ENCODE results near the gene RER1. TPM values are rescaled to one million over a fixed set of nuclear protein-coding genes. Genes with fewer than 3 reads are reported as not detected.
A peak's percentile ranks its signal among the peaks of the same experiment; 100 is the strongest.

Gene RER1
- total RNA-seq, 2 donors from 2014 or later = 102 to 135 TPM

DNA sequence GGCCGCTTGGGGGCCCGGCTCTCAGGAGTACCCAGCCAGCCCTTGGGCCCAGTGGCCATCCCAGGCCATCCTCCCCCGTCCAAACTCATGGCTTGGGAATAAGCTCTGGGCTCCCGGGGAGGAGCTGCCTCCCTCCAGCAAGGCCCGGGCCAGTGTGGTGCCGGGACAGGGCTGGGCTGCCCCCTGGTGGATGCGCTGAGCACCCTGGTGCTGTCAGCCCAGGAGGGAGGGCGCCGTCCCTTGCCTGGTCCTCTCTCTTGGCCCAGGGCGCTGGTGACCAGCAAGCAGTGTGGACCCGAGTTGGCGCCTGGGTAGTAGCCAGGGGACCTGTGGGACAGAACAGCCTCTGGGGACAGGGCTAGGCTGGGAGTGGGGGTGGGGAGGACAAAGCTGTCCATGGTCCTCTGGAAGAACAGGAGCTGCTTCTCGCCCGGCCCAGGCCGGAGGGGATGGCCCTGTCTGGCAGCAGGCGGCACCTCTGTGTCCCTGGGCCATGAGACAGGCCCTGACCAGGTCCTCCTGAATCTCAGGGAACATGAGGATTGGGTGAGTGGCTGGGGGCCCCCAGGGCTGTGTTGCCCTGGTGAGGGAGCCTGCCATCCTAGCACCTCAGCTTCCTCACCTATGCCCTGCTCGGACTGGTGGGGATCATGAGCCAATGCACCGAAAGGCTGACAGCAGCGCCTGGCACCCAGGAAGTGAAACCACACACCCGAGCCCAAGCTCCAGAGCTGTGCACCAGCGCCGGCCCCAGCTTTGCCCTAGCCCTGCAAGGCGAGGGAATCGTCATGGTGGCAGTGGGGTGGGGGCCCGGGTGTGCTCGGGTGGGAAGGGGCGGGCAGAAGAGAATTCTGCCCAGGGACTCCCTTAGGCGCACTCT lies 9.7 kb upstream of the RER1 start:
- Mint-ChIP-seq H3K9me3 (no peaks in the 10 kb centered on the region), H3K27ac (no peak overlapping the region), H3K36me3 (no peaks in the 10 kb centered on the region)
- peak; percentile 77 to 85 for DNase-seq (ENCODE audit: low spot score in 2 of 2)
- peak; percentile 98 to 99 for ATAC-seq

GRCh38 chr1:2382621-2383361 lies 8.8 kb upstream of the RER1 start:
- DNase-seq (ENCODE audit: low spot score in 2 of 2) (peak; percentile 50 to 54), ATAC-seq (peak; percentile 19 to 36)
- Mint-ChIP-seq H3K36me3 (no peaks in the 10 kb centered on the region), H3K9me3 (no peaks in the 10 kb centered on the region), H3K27ac (no peak overlapping the region)

GRCh38 chr1:2383576-2383975 lies 8.1 kb upstream of the RER1 start:
- Mint-ChIP-seq H3K27ac (peak overlapping the region in 1 of 2 donors; percentile 19), H3K36me3 (no peaks in the 10 kb centered on the region), H3K9me3 (no peaks in the 10 kb centered on the region)
- ATAC-seq (no peak), DNase-seq (ENCODE audit: low spot score in 2 of 2) (peak in 1 of 2 donors; percentile 41)

DNA sequence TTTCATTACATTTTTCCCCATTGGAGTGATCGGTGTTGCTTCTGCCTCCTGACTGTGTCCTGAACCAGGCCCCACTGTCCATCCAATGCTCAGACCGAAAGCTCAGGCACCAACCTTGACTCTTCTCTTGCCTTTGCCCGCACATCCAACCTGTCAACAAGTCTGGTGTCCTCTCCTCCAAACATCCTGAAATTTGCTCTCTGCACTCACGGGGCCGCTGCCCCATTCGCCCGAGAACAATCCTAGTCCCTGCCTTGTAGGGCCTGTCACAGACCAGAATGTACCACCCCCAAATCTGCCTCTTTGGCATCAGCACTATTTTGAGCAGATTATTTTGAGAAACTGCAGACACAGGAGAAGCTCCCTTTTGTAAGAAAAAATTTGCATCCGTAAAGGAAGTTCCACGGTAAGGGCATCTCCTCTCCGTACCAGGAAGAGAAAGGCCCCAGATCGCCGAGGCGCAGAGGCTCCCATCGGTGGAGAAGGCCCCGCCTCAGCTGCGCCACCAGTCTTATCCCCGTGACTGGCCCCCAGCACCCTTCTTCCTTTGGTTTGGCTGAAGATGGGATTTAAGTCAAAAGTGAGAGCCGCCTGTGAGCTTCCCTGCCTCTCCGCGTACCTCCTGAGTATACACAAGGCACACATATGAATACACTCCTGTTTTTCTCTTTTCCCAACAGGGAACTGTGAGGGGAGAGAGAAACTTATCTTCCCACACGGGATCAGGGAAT lies 7.3 kb upstream of the RER1 start:
- H3K27ac Mint-ChIP-seq = peak overlapping the region; percentile 19 to 26
- H3K9me3 Mint-ChIP-seq = no peaks in the 10 kb centered on the region
- no peaks in the 10 kb centered on the region for H3K36me3 Mint-ChIP-seq
- no peak for ATAC-seq
- DNase-seq (ENCODE audit: low spot score in 2 of 2) = peak in 1 of 2 donors; percentile 39

- Mint-ChIP-seq H3K36me3 (no peaks in the 10 kb centered on the region), H3K27ac (no peak overlapping the region), H3K9me3 (no peaks in the 10 kb centered on the region)
- no peak for ATAC-seq
- DNase-seq (ENCODE audit: low spot score in 2 of 2) = peak in 1 of 2 donors; percentile 51
Observed at GRCh38 chr1:2384941-2385481, 6.6 kb upstream of the RER1 start.

DNA sequence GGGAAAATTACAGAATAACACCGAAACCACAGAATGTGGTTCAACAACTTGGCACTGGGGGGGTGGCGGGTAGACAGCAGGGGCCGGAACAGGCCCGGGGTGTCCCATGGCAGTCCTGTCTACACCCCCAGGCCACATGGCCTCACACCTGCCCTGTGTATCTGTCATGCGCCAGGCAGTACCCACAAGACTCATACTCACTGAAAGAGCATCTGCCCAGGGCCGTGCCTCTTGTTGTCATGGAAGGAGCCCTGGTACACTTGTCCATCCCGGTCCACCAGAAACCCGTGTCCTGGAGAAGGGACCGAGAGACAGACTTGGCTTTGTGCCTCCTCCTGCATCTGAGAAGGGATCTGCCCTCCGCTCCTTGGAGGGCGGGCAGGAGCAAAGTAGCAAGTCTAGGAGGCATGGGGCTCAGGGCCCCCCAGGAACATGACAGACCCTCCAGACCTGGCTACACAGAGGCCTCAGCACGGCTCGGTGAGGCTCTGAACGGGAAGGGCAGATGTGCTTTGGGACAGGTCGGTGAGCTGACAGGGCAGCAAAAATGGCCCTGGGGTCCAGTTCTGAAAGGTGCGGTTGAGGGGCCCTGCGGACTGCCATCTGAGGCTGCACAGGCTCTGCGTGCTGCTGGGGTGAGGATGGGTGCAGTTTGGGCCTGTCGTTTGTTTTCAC lies 5.9 kb upstream of the RER1 start:
- H3K9me3 Mint-ChIP-seq = no peaks in the 10 kb centered on the region
- DNase-seq (ENCODE audit: low spot score in 2 of 2) = peak in 1 of 2 donors; percentile 52
- no peaks in the 10 kb centered on the region for H3K36me3 Mint-ChIP-seq
- no peak overlapping the region for H3K27ac Mint-ChIP-seq
- no peak for ATAC-seq

GRCh38 chr1:2386636-2387611 lies 4.7 kb upstream of the RER1 start:
- no peak overlapping the region for H3K27ac Mint-ChIP-seq
- ATAC-seq (no peak), DNase-seq (ENCODE audit: low spot score in 2 of 2) (peak in 1 of 2 donors; percentile 44)
- H3K36me3 Mint-ChIP-seq = no peaks in the 10 kb centered on the region
- H3K9me3 Mint-ChIP-seq = no peaks in the 10 kb centered on the region

DNA sequence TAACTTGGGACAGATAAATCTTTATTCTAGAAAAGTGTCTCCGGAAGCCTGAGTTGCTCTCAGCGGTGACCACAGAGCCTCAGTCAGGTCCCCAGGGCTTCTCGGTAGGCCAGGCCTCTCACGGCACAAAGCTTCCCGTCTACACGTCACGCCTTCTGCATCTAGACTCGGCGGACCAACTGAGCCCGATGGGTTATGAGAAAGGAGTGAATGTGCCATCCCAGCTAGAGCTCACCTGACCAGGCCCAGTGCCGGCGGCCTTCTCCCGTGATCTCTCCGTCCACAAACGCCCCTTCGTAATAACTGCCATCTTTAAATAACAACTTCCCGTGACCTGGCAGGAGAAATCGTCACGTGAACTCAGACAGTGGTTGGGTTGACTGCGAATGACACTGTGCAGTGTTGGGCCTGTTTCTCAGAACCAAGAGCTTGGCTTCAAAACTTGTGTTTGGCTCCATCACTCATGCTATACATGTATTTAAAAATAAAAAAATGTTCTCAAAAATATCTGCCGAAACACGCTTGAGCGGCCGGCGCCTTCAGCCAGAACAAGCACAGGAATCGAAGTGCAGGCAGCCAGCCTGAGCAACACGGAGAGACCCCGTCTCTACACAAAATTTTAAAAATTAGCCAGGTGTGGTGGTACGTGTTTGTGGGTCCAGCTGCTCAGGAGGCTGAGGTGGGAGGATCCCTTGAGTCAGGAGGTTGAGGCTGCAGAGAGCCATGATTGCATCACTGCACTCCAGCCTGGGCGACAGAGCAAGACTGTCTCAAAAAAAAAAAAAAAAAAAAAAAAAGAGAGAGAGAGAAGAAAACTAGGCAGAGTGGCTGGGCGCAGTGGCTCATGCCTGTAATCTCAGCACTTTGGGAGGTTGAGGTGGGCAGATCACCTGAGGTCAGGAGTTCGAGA lies 3.4 kb upstream of the RER1 start:
- DNase-seq (ENCODE audit: low spot score in 2 of 2) = peak in 1 of 2 donors; percentile 46
- peaks cover 8 to 11% of the 10 kb centered on the region in 2 donors for H3K36me3 Mint-ChIP-seq
- no peaks in the 10 kb centered on the region for H3K9me3 Mint-ChIP-seq
- ATAC-seq = no peak
- no peak overlapping the region for H3K27ac Mint-ChIP-seq

- DNase-seq (ENCODE audit: low spot score in 2 of 2) = no peak
- Mint-ChIP-seq H3K36me3 (peaks cover 12% of the 10 kb centered on the region in 2 donors), H3K27ac (no peak overlapping the region), H3K9me3 (no peaks in the 10 kb centered on the region)
- no peak for ATAC-seq
Observed at GRCh38 chr1:2389644-2390043, 2.0 kb upstream of the RER1 start.

GRCh38 chr1:2391931-2392509 lies 379 bp downstream of the RER1 start:
- DNase-seq (ENCODE audit: low spot score in 2 of 2) (no peak), ATAC-seq (peak in 1 of 2 donors; percentile 12)
- H3K27ac Mint-ChIP-seq = peak overlapping the region; percentile 83 to 97
- peaks cover 12 to 15% of the 10 kb centered on the region in 2 donors for H3K36me3 Mint-ChIP-seq
- no peaks in the 10 kb centered on the region for H3K9me3 Mint-ChIP-seq

DNA sequence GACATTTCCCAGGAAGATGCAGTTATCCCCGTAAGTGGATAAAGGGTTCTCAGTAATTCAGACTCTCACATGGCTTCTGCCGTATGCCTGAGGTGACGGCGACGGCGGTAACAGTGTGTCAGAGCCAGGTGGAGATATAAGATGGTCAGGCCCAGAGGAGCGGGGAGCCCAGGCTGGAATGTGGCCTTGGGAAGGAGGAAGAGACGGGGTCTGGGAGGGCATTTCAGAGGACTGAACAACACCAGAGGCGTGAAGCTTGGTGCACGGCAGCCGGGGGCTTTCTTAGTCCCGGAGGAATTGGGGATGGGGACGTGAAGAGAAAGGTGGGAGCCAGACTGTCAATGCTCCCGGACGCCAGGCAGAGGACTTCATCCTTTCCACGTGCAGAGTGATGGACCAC lies 1.0 kb downstream of the RER1 start:
- Mint-ChIP-seq H3K36me3 (peaks cover 12 to 16% of the 10 kb centered on the region in 2 donors), H3K9me3 (no peaks in the 10 kb centered on the region), H3K27ac (peak overlapping the region; percentile 83 to 97)
- ATAC-seq (no peak), DNase-seq (ENCODE audit: low spot score in 2 of 2) (no peak)

DNA sequence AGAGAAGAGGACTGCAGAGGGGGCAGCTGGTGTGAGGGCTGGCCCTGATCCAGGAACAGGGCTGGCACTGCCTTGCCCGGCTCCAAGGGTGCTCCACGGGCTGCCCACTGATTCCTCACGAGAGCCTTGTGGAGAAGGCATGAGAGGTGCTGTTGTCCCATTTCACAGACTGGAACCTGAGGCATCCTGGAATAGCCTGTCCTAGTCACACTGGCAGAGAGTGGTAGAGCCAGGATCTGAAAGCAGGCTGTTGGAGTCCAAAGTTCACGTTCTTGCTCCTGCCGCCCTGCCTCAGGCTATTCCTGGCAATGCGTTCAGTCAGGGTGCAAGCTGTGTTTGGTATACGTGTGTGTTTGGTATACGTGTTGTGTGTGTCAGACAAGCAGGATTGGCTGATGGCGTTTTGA lies 1.8 kb downstream of the RER1 start:
- no peak for ATAC-seq
- Mint-ChIP-seq H3K9me3 (no peaks in the 10 kb centered on the region), H3K27ac (peak overlapping the region; percentile 83 to 97), H3K36me3 (peaks cover 12 to 16% of the 10 kb centered on the region in 2 donors)
- DNase-seq (ENCODE audit: low spot score in 2 of 2) = no peak

- H3K27ac Mint-ChIP-seq = peak overlapping the region; percentile 58 to 86
- no peak for ATAC-seq
- no peaks in the 10 kb centered on the region for H3K9me3 Mint-ChIP-seq
- H3K36me3 Mint-ChIP-seq = peaks cover 14 to 17% of the 10 kb centered on the region in 2 donors
- no peak for DNase-seq (ENCODE audit: low spot score in 2 of 2)
Observed at GRCh38 chr1:2394220-2394619, 2.6 kb downstream of the RER1 start.

GRCh38 chr1:2394761-2395160 lies 3.1 kb downstream of the RER1 start:
- H3K9me3 Mint-ChIP-seq = no peaks in the 10 kb centered on the region
- ATAC-seq (no peak), DNase-seq (ENCODE audit: low spot score in 2 of 2) (no peak)
- peaks cover 20 to 21% of the 10 kb centered on the region in 2 donors for H3K36me3 Mint-ChIP-seq
- peak overlapping the region; percentile 58 to 86 for H3K27ac Mint-ChIP-seq
